Pancreas (tissue), 10 donors: ENCODE data around the gene CXCL13. TPM values are rescaled to one million over a fixed set of nuclear protein-coding genes. Genes with fewer than 3 reads are reported as not detected.
"Not testable (repeated sequence)": the region's sequence is repeated elsewhere in the genome, so short reads cannot be mapped to it uniquely, and the experiment has no call there.

ENCODE experiments used
- ATAC-seq, 4 donors: fragments of 200-7000 bp; cut with Tn5 transposase; one replicate each; pipeline versions ENCODE4 v1.8.0 to v1.9.1; 2020; ENCODE audit warnings: mild to moderate bottlenecking in 4 of 4, moderate library complexity in 4 of 4
- DNase-seq, 6 donors: peaks; one replicate each; pipeline ENCODE4 v3.0.0-alpha.2; 2020
- FAIRE-seq: peaks from 2 replicates; lab custom pipeline; 2012; peaks lifted over from hg19 to GRCh38; lab: Jason Lieb, UNC
- H3K27ac ChIP-seq, 4 donors: fragments of 200-600 bp; sonication (generic); 1 replicate in 3 of 4; 2 replicates in 1 of 4; pipeline versions ENCODE4 v1.5.0 to v1.8.0; 2020
- H3K27me3 ChIP-seq, 4 donors: fragments of 200-600 bp; one replicate each; pipeline ENCODE4 v1.8.0; 2021
- H3K36me3 ChIP-seq, 3 donors: fragments of 200-600 bp; sonication (generic) in 1 of 3; one replicate each; pipeline versions ENCODE4 v1.5.0 to v1.8.0; 2020 to 2021
- H3K4me1 ChIP-seq, 3 donors: fragments of 200-600 bp; one replicate each; pipeline ENCODE4 v1.8.0; 2021
- H3K4me3 ChIP-seq, 4 donors: fragments of 200-600 bp; sonication (generic) in 2 of 4; one replicate each; pipeline versions ENCODE4 v1.5.0 to v1.8.0; 2020 to 2021
- H3K9me3 ChIP-seq, 4 donors: fragments of 200-600 bp; one replicate each; pipeline ENCODE4 v1.8.0; 2021
- WGBS, 2 donors: extraction: QIAGEN DNeasy Blood & Tissue Kit; methylation state at CpG; one replicate each; pipeline ENCODE4 v1.1.7; 2013; 5-methylcytosine and 5-hydroxymethylcytosine counted together
- intact Hi-C, 3 donors: fragments of 100-400 bp; cut with DNase I; formaldehyde crosslinking; loops; one replicate each; pipeline versions ENCODE4 v1.11.1 to v1.14.2; 2022
- polyA plus RNA-seq, 2 donors: library from polyadenylated mRNA; stranded (reverse); fragments of 200-250 nt; gene quantifications; one replicate each; pipeline ENCODE4 v1.2.3, GENCODE V29; 2013
- total RNA-seq, 6 donors: library from RNA; stranded (reverse); fragmentation: NEBNext Ultra II Directional in 4 of 6; extraction: Animal tissue kit (Norgen Biotek cat#: 25700) in 4 of 6; gene quantifications; one replicate each; pipeline versions ENCODE4 v1.2.1 to v1.2.4, GENCODE V29; 2021 to 2023
- TF ChIP-seq, protein P1 (sequence below), 4 donors: fragments of 200-600 bp; sonication (generic) in 3 of 4; IDR thresholded peaks; one replicate each; pipeline versions ENCODE4 v1.5.0 to v1.8.0; 2021; ENCODE audit warnings: antibody characterized with exemption in 4 of 4
- donor health status: healthy with polysubstance abuse.
- donor health status: DM: no; HTN: no; CAD: no; lungs with moderate emphysema.
- donor health status: DM: no; HTN: no; CAD: no.
- donor health status: control.
- donor health status: control.
- donor health status: Bipolar disorder and iron deficiency.
- donor health status: DM: yes; HTN: yes; CAD: no.
- donor health status: DM: no; HTN: no; CAD: no.
- donor health status: DM: no; HTN: no; CAD: no.
- donor health status: DM: yes; HTN: yes; CAD: no.

Gene CXCL13
- total and polyA plus RNA-seq, 8 donors = 0.47 TPM; not detected in 7

DNA sequence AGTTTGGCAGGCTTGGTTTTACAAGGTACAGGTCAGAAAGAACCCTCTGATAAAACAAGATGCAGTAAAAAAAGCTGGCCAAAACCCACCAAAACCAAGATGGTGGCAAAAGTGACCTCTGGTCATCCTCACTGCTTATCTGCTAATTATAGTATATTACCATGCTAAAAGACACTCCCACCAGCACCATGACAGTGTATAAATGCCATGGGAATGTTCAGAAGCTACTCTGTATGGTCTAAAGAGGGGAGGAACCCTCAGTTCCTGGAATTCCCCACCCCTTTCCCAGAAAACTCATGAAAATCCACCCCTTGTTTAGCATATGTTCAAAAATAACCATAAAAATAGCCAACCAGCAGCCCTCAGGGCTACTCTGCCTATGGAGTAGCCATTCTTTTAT, 38.1 kb upstream of the CXCL13 start:
- no peak overlapping the region for H3K4me3 ChIP-seq
- no peaks in the 10 kb centered on the region for H3K27me3 ChIP-seq
- H3K36me3 ChIP-seq = no peaks in the 10 kb centered on the region
- TF ChIP-seq, protein P1, sequence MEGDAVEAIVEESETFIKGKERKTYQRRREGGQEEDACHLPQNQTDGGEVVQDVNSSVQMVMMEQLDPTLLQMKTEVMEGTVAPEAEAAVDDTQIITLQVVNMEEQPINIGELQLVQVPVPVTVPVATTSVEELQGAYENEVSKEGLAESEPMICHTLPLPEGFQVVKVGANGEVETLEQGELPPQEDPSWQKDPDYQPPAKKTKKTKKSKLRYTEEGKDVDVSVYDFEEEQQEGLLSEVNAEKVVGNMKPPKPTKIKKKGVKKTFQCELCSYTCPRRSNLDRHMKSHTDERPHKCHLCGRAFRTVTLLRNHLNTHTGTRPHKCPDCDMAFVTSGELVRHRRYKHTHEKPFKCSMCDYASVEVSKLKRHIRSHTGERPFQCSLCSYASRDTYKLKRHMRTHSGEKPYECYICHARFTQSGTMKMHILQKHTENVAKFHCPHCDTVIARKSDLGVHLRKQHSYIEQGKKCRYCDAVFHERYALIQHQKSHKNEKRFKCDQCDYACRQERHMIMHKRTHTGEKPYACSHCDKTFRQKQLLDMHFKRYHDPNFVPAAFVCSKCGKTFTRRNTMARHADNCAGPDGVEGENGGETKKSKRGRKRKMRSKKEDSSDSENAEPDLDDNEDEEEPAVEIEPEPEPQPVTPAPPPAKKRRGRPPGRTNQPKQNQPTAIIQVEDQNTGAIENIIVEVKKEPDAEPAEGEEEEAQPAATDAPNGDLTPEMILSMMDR (IDR thresholded peaks at IDR 0.05) = no peak
- FAIRE-seq (no peak), DNase-seq (no peak), ATAC-seq (no peak)
- H3K4me1 ChIP-seq = peaks cover 4 to 15% (median 9%) of the 10 kb centered on the region in 3 donors
- intact Hi-C loops = no loop called here
- no peaks in the 10 kb centered on the region for H3K9me3 ChIP-seq
- H3K27ac ChIP-seq = no peak overlapping the region

DNA sequence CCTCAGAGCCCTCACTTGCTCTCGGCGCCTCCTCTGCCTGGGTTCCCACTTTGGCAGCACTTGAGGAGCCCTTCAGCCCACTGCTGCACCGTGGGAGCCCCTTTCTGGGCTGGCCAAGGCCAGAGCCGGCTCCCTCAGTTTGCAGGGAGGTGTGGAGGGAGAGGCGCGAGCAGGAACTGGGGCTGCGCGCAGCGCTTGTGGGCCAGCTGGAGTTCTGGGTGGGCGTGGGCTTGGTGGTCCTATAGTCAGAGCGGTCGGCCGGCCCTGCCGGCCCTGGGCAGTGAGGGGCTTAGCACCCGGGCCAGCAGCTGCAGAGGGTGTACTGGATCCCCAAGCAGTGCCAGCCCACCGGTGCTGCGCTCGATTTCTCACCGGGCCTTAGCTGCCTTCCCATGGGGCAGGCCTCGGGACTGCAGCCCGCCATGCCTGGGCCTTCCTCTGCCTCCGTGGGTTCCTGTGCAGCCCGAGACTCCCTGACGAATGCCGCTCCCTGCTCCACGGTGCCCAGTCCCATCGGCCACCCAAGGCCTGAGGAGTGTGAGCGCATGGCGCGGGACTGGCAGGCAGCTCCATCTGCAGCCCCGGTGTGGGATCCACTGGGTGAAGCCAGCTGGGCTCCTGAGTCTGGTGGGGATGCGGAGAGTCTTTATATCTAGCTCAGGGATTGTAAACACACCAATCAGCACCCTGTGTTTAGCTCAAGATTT, 35.0 kb upstream of the CXCL13 start:
- ATAC-seq, H3K27ac ChIP-seq, H3K4me1 ChIP-seq, FAIRE-seq, H3K4me3 ChIP-seq, intact Hi-C loops, H3K36me3 ChIP-seq, H3K9me3 ChIP-seq, H3K27me3 ChIP-seq: not testable (repeated sequence)
- WGBS, 2 donors = 90 to 96% methylated on average over 30 to 32 of the region's 32 CpGs
- DNase-seq = peak in 1 of 6 donors; percentile 52

DNA sequence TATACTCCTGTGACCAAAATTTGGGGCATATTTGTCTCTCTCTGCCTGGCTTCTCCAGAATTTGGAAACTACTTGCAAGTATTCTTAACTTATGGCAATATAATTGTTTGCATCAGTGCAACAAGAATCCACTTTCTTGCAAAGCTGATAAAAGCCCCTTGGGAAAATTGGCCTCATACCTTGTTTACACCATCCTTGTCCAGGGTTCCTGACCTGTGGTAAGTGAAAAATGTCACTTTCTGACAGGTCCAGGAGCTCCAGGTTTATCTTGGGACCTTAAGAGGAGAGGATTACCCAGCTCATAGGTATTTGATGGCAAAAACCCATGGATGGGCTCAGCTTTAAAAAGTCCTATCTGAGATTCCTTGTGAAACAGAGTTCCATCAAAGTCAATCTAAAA, 29.3 kb upstream of the CXCL13 start:
- intact Hi-C loops = no loop called here
- Histone ChIP-seq H3K27me3 (no peaks in the 10 kb centered on the region), H3K9me3 (no peaks in the 10 kb centered on the region), H3K36me3 (no peaks in the 10 kb centered on the region), H3K4me3 (no peak overlapping the region), H3K27ac (no peak overlapping the region), H3K4me1 (no peaks in the 10 kb centered on the region)
- TF ChIP-seq, protein P1 (IDR thresholded peaks at IDR 0.05) = no peak
- no peak for DNase-seq
- FAIRE-seq = no peak
- no peak for ATAC-seq

DNA sequence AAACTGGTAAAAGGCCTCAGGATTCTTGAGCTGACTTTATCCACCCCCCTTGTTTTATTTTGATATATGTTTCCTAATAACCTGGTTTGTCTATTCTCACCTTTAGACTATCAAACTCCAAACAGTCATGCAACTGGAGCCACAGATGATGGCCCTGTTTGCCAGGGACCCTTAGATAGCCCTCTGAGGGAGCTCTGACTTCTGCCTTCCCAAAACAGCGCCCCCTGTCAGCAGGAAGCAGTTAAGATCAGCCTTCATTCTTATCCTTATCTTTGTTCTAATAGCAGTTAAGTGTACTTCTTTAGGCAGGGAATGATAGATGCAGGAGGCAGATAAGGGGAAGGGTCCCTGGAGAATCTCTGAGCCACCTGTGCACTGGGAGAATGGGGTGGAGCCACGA, 27.5 kb upstream of the CXCL13 start:
- Histone ChIP-seq H3K27ac (no peak overlapping the region), H3K27me3 (no peaks in the 10 kb centered on the region), H3K9me3 (no peaks in the 10 kb centered on the region), H3K4me3 (no peak overlapping the region), H3K36me3 (no peaks in the 10 kb centered on the region), H3K4me1 (no peaks in the 10 kb centered on the region)
- TF ChIP-seq, protein P1 (IDR thresholded peaks at IDR 0.05) = no peak
- WGBS, 2 donors = 30 to 43% methylated on average over 2 of the region's 2 CpGs
- DNase-seq (no peak), ATAC-seq (no peak), FAIRE-seq (no peak)
- intact Hi-C loops = no loop called here

DNA sequence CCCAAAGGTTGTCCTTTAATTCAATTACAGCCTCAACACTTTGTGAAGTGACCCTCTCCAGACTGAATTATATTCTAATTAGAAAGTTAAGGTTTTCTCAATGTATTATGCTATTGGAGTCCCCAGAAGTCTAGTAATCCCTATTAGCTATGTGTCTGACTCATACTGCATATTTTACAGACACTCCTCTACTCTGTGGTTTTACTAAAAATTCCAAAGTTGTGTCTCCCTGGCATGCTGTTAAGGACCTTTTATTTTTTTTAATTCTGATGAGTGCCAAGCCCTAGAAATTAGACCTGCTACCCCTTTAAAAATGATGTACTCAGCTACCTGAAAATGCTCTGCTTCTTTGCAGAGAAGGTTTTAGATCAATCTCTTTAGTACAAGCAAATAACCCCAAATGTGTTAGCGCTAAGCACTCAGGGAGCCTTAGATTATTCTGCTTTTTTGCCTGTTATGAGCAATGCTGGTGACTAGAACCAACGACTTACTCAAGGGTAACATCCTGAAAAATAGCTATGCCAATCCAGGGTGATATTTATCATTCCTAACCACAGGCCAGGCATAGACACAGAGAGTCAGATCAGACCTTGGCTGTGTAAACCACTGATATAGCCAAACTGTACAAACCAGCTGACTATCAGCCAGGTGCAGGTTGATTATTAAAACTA, 26.1 kb upstream of the CXCL13 start:
- FAIRE-seq (no peak), DNase-seq (no peak), ATAC-seq (peak in 3 of 4 donors; percentile 52 to 72 (median 68))
- TF ChIP-seq, protein P1 (IDR thresholded peaks at IDR 0.05) = no peak
- H3K27me3 ChIP-seq = no peaks in the 10 kb centered on the region
- 54 to 58% methylated on average over 2 of the region's 2 CpGs for WGBS, 2 donors
- intact Hi-C loops = no loop called here
- H3K9me3 ChIP-seq = no peaks in the 10 kb centered on the region
- no peaks in the 10 kb centered on the region for H3K4me1 ChIP-seq
- H3K4me3 ChIP-seq = no peak overlapping the region
- no peaks in the 10 kb centered on the region for H3K36me3 ChIP-seq
- no peak overlapping the region for H3K27ac ChIP-seq
